B cell (primary cell): Measurements from ENCODE around the gene TMEM79. TPM values are rescaled to one million over a fixed set of nuclear protein-coding genes. Genes with fewer than 3 reads are reported as not detected.

Experiments used
- ATAC-seq: fragments of 200-7000 bp; cut with Tn5 transposase; one replicate; pipeline ENCODE4 v1.10.0; 2021; ENCODE audit warnings: low read depth, mild to moderate bottlenecking, moderate number of reproducible peaks, moderate library complexity
- CTCF ChIA-PET: fragments of 350-600 bp; sonication (Branson Sonifier 250); formaldehyde crosslinking; loops from one replicate; lab custom pipeline; 2021; ENCODE audit warnings: antibody characterized with exemption, inconsistent platforms; lab: Charles Lee
- POLR2A ChIA-PET: fragments of 350-600 bp; sonication (Branson Sonifier 250); formaldehyde crosslinking; loops from one replicate; lab custom pipeline; 2021; ENCODE audit warnings: antibody characterized with exemption; lab: Charles Lee
- DNase-seq: peaks from one replicate; pipeline ENCODE4 v3.0.0; 2013
- H2AFZ ChIP-seq: 2 replicates; pipeline ENCODE4 v1.6.1; 2012; ENCODE audit warnings: mild to moderate bottlenecking, low read depth, low read length; ENCODE audit not compliant: insufficient read depth, poor library complexity, severe bottlenecking
- H3K27ac ChIP-seq, 2 donors: 1 replicate in 1 of 2; 2 replicates in 1 of 2; pipeline ENCODE4 v1.5.1; 2012 to 2013; ENCODE audit warnings: low read length in 2 of 2, mild to moderate bottlenecking in 2 of 2, moderate library complexity in 1 of 2
- H3K27me3 ChIP-seq, 4 experiments: fragments of 200-600 bp in 1 of 4; sonication (generic) in 1 of 4; replicated peaks in 1 of 4; 1 replicate in 2 of 4; 2 replicates in 2 of 4; pipeline versions ENCODE4 v1.6.1 to v1.7.0; 2013 to 2016; ENCODE audit warnings: low read length in 3 of 4, mild to moderate bottlenecking in 2 of 4, mixed read lengths in 1 of 4, moderate library complexity in 1 of 4; ENCODE audit not compliant: insufficient read depth in 4 of 4, control insufficient read depth in 3 of 4; ENCODE audit errors: control extremely low read depth in 1 of 4
- H3K36me3 ChIP-seq, 2 experiments: replicated peaks in 1 of 2; 1 replicate in 1 of 2; 2 replicates in 1 of 2; pipeline versions ENCODE4 v1.6.1 to v1.7.1; 2013; ENCODE audit warnings: low read length in 1 of 2; ENCODE audit not compliant: insufficient read depth in 2 of 2, control insufficient read depth in 1 of 2; ENCODE audit errors: control extremely low read depth in 1 of 2, extremely low read depth in 1 of 2
- H3K4me1 ChIP-seq, 2 donors: fragments of 200-600 bp in 1 of 2; sonication (generic) in 1 of 2; 1 replicate in 1 of 2; 2 replicates in 1 of 2; pipeline versions ENCODE4 v1.5.1 to v1.6.1; 2013 to 2017; ENCODE audit warnings: low read length in 2 of 2; ENCODE audit not compliant: control insufficient read depth in 2 of 2, insufficient read depth in 2 of 2
- H3K4me2 ChIP-seq: replicated peaks from 2 replicates; pipeline ENCODE3; 2012; ENCODE audit warnings: mild to moderate bottlenecking, low read depth, low read length; ENCODE audit not compliant: poor library complexity, severe bottlenecking
- H3K4me3 ChIP-seq, 5 experiments: fragments of 200-600 bp in 1 of 5; sonication (generic) in 1 of 5; 1 replicate in 3 of 5; 2 replicates in 2 of 5; pipeline versions ENCODE4 v1.5.1 to v1.7.0; 2011 to 2016; ENCODE audit warnings: low read length in 4 of 5, mild to moderate bottlenecking in 4 of 5, low read depth in 2 of 5, control low read depth in 1 of 5, moderate library complexity in 1 of 5; ENCODE audit not compliant: insufficient read depth in 1 of 5; ENCODE audit errors: control extremely low read depth in 1 of 5, extremely low read depth in 1 of 5
- H3K79me2 ChIP-seq: fragments of 200-600 bp; sonication (generic); one replicate; pipeline ENCODE4 v1.6.0; 2016; ENCODE audit warnings: low read length; ENCODE audit not compliant: control insufficient read depth, insufficient read depth
- H3K9ac ChIP-seq: fragments of 200-600 bp; sonication (generic); 2 replicates; pipeline ENCODE4 v1.6.1; 2017; ENCODE audit warnings: mild to moderate bottlenecking, low read length, moderate library complexity
- H3K9me3 ChIP-seq, 3 donors: one replicate each; pipeline versions ENCODE4 v1.6.1 to v1.7.1; 2013; ENCODE audit warnings: low read length in 2 of 3; ENCODE audit not compliant: control insufficient read depth in 2 of 3, insufficient read depth in 1 of 3; ENCODE audit errors: control extremely low read depth in 1 of 3
- H4K20me1 ChIP-seq: 2 replicates; pipeline ENCODE4 v1.6.0; 2012; ENCODE audit warnings: mild to moderate bottlenecking, low read length; ENCODE audit not compliant: insufficient read depth, control insufficient read depth, poor library complexity, severe bottlenecking
- H3K27ac Mint-ChIP-seq: one replicate; pipeline ENCODE4 v1.8.0; 2021; ENCODE audit warnings: mixed read lengths
- H3K27me3 Mint-ChIP-seq: one replicate; pipeline ENCODE4 v1.8.0; 2021; ENCODE audit warnings: mixed read lengths
- H3K4me1 Mint-ChIP-seq: one replicate; pipeline ENCODE4 v1.8.0; 2021; ENCODE audit warnings: mixed read lengths
- H3K4me3 Mint-ChIP-seq: one replicate; pipeline ENCODE4 v1.8.0; 2021; ENCODE audit warnings: mixed read lengths
- H3K9me3 Mint-ChIP-seq: one replicate; pipeline ENCODE4 v1.8.0; 2022; ENCODE audit warnings: mixed read lengths; ENCODE audit not compliant: insufficient read depth
- CTCF ChIP-seq: fragments of 200-600 bp; IDR thresholded peaks from one replicate; pipeline ENCODE4 v1.8.0; 2022; ENCODE audit warnings: antibody characterized with exemption, mild to moderate bottlenecking
- EZH2 ChIP-seq: IDR thresholded peaks from 2 replicates; pipeline ENCODE4 v1.6.1; 2012; ENCODE audit warnings: borderline replicate concordance, low read depth, mild to moderate bottlenecking, moderate library complexity, low read length; ENCODE audit not compliant: insufficient read depth, poor library complexity, severe bottlenecking
- WGBS: methylation state at CpG from one replicate; pipeline ENCODE4 v1.1.5; 2013; ENCODE audit warnings: missing lambda C conversion rate; ENCODE audit not compliant: insufficient coverage; 5-methylcytosine and 5-hydroxymethylcytosine counted together
- intact Hi-C: fragments of 100-400 bp; cut with micrococcal nuclease; formaldehyde crosslinking; loops from one replicate; pipeline ENCODE4 v1.10.0; 2022
- polyA plus RNA-seq: library from polyadenylated mRNA; depleted of rRNA; stranded (reverse); fragments of >200 nt; gene quantifications from 2 replicates; pipeline ENCODE4 v1.2.3, GENCODE V29; 2012
- total RNA-seq, 2 donors: library from RNA; stranded (reverse); fragments of 120-200 nt in 1 of 2; gene quantifications; 1 replicate in 1 of 2; 2 replicates in 1 of 2; pipeline versions ENCODE4 v1.2.3 to v1.2.4, GENCODE V29; 2013 to 2022

The TMEM79 gene
- total and polyA plus RNA-seq, 2 donors (not counting 1 experiment from before 2014, with no cell fraction given): 11.5 to 19.1 TPM

GRCh38 chr1:156241926-156242325, 42.2 kb upstream of the TMEM79 start, which contains the start of gene BGLAP:
TSS of gene BGLAP (plus strand) at chr1:156242184. CDS start at chr1:156242232, 48 bp downstream.
- Mint-ChIP-seq H3K9me3 (no peaks in the 10 kb centered on the region), H3K4me1 (peaks cover 18% of the 10 kb centered on the region), H3K4me3 (no peak within 1 kb of the TSS), H3K27ac (no peak within 1 kb of the TSS), H3K27me3 (peaks cover 7% of the 10 kb centered on the region)
- Histone ChIP-seq H3K36me3 (peaks cover 4 to 25% of the 10 kb centered on the region in 2 experiments), H3K27ac (no peak within 1 kb of the TSS), H3K27me3 (peaks cover 0 to 12% (median 0%) of the 10 kb centered on the region in 4 experiments), H3K4me1 (peaks cover 14 to 15% of the 10 kb centered on the region in 2 donors), H3K9ac (no peak within 1 kb of the TSS), H3K79me2 (no peaks in the 10 kb centered on the region), H2AFZ (no peak within 1 kb of the TSS), H3K9me3 (peaks cover 0 to 3% (median 0%) of the 10 kb centered on the region in 3 donors), H4K20me1 (no peaks in the 10 kb centered on the region), H3K4me2 (no peak within 1 kb of the TSS), H3K4me3 (no peak within 1 kb of the TSS)
- POLR2A ChIA-PET: no interaction called here
- CTCF ChIA-PET: no interaction called here
- intact Hi-C loops: no loop called here
- TF ChIP-seq CTCF (no peak), EZH2 (no peak)
- WGBS: 55% methylated on average over 11 of the region's 14 CpGs
- ATAC-seq (no peak), DNase-seq (no peak)

- H3K4me3 Mint-ChIP-seq: no peak overlapping the region
Measured at GRCh38 chr1:156242738-156243137, 41.4 kb upstream of the TMEM79 start.

More at GRCh38 chr1:156242738-156243137, 41.4 kb upstream of the TMEM79 start:
- peaks cover 0 to 3% (median 0%) of the 10 kb centered on the region in 3 donors for H3K9me3 ChIP-seq
- no peak overlapping the region for H3K27ac ChIP-seq
- no peak overlapping the region for H2AFZ ChIP-seq
- TF ChIP-seq CTCF (no peak), EZH2 (no peak)
- ATAC-seq (no peak), DNase-seq (no peak)
- H3K27me3 ChIP-seq: peaks cover 0 to 12% (median 0%) of the 10 kb centered on the region in 4 experiments
- no peaks in the 10 kb centered on the region for H4K20me1 ChIP-seq
- intact Hi-C loops: no loop called here
- H3K4me3 ChIP-seq: no peak overlapping the region
- no peak overlapping the region for H3K4me2 ChIP-seq
- ChIA-PET CTCF (interaction anchor here (1.6 kb wide), 1 partner anchor 17 kb away, joined by 4 read pairs; no protein-coding TSS in a partner anchor), POLR2A (no interaction called here)
- WGBS: 98% methylated on average over 8 of the region's 10 CpGs
- peaks cover 7% of the 10 kb centered on the region for H3K27me3 Mint-ChIP-seq
- no peaks in the 10 kb centered on the region for H3K9me3 Mint-ChIP-seq
- H3K4me1 Mint-ChIP-seq: peaks cover 18% of the 10 kb centered on the region
- H3K79me2 ChIP-seq: no peaks in the 10 kb centered on the region
- peaks cover 2 to 22% of the 10 kb centered on the region in 2 experiments for H3K36me3 ChIP-seq
- no peak overlapping the region for H3K9ac ChIP-seq
- no peak overlapping the region for H3K27ac Mint-ChIP-seq
- H3K4me1 ChIP-seq: peaks cover 14 to 15% of the 10 kb centered on the region in 2 donors
